ENCODE measurements around the gene TRIM47.

The TRIM47 gene

GRCh38 chr17:75836605-75837004 is 41.8 kb downstream of the TRIM47 start:
- Histone ChIP-seq H3K4me1 (peaks cover 12% of the 10 kb centered on the region), H3K4me3 (ENCODE audit: low read depth, low read length) (no peak overlapping the region), H3K36me3 (no peaks in the 10 kb centered on the region), H3K9me3 (no peaks in the 10 kb centered on the region), H3K27me3 (no peaks in the 10 kb centered on the region)
- no peak for TF ChIP-seq CTCF (IDR thresholded peaks at IDR 0.05; ENCODE audit: low read depth, low read length)
- no peak for DNase-seq

GRCh38 chr17:75835654-75835987 is 42.8 kb downstream of the TRIM47 start:
- H3K36me3 ChIP-seq = no peaks in the 10 kb centered on the region
- H3K4me1 ChIP-seq = peaks cover 12% of the 10 kb centered on the region
- no peaks in the 10 kb centered on the region for H3K9me3 ChIP-seq
- DNase-seq = no peak
- no peak for TF ChIP-seq CTCF (IDR thresholded peaks at IDR 0.05; ENCODE audit: low read depth, low read length)
- no peaks in the 10 kb centered on the region for H3K27me3 ChIP-seq
- H3K4me3 ChIP-seq (ENCODE audit: low read depth, low read length) = peak overlapping the region; percentile 26; the same call in 1 of the 2 replicates

GRCh38 chr17:75834928-75835653 is 43.3 kb downstream of the TRIM47 start:
- no peaks in the 10 kb centered on the region for H3K36me3 ChIP-seq
- no peak for TF ChIP-seq CTCF (IDR thresholded peaks at IDR 0.05; ENCODE audit: low read depth, low read length)
- H3K4me3 ChIP-seq (ENCODE audit: low read depth, low read length) = peak overlapping the region; percentile 36
- H3K9me3 ChIP-seq = no peaks in the 10 kb centered on the region
- no peaks in the 10 kb centered on the region for H3K27me3 ChIP-seq
- H3K4me1 ChIP-seq = peaks cover 12% of the 10 kb centered on the region
- DNase-seq = peak; percentile 87

- H3K36me3 ChIP-seq = no peaks in the 10 kb centered on the region
Measured at GRCh38 chr17:75834279-75834920, 44.0 kb downstream of the TRIM47 start.

GRCh38 chr17:75832652-75833400 is 45.6 kb downstream of the TRIM47 start:
- no peak for TF ChIP-seq CTCF (IDR thresholded peaks at IDR 0.05; ENCODE audit: low read depth, low read length)

More at GRCh38 chr17:75834279-75834920, 44.0 kb downstream of the TRIM47 start:
- H3K4me1 ChIP-seq = peaks cover 12% of the 10 kb centered on the region
- no peaks in the 10 kb centered on the region for H3K27me3 ChIP-seq
- H3K9me3 ChIP-seq = no peaks in the 10 kb centered on the region
- DNase-seq = no peak
- no peak overlapping the region for H3K4me3 ChIP-seq (ENCODE audit: low read depth, low read length)
- TF ChIP-seq CTCF (IDR thresholded peaks at IDR 0.05; ENCODE audit: low read depth, low read length) = no peak

More at GRCh38 chr17:75832652-75833400, 45.6 kb downstream of the TRIM47 start:
- no peak for DNase-seq
- Histone ChIP-seq H3K9me3 (no peaks in the 10 kb centered on the region), H3K36me3 (no peaks in the 10 kb centered on the region), H3K27me3 (no peaks in the 10 kb centered on the region), H3K4me3 (ENCODE audit: low read depth, low read length) (no peak overlapping the region), H3K4me1 (peaks cover 22% of the 10 kb centered on the region)
